ENCODE measurements around the gene CUX1.

DNA sequence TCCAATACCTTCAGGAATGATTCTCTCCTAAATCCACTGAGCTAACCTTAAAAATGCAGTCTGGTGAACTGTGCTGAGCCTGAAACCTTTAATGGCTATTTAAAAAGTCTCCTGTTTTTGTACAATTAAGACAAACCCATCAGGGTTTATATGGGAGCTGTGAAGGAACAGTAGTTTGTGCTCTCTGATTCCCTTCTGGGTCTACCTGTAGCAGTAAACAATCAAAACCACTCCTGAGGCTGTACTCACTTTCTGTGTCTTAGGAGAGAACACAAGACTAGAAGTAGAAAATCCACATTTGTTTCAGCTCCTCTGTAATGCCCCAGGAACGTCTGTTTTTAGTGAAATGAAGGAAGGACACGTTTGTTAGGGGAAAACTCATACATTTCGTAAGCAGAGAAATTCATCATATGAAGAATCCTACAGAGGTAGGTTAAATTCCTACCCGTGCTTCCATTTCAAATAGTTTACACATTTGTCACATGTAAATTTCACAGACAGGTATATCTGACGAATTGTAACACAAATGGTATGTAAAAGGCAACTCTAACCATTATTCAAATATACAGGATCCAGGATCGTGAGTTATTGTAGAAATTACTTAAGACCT lies 2.6 kb downstream of the CUX1 start:
- TF ChIP-seq CTCF (IDR thresholded peaks at IDR 0.05) (no peak), POLR2A (IDR thresholded peaks at IDR 0.05) (no peak)
